ENCODE data around the gene CPA3.

DNA sequence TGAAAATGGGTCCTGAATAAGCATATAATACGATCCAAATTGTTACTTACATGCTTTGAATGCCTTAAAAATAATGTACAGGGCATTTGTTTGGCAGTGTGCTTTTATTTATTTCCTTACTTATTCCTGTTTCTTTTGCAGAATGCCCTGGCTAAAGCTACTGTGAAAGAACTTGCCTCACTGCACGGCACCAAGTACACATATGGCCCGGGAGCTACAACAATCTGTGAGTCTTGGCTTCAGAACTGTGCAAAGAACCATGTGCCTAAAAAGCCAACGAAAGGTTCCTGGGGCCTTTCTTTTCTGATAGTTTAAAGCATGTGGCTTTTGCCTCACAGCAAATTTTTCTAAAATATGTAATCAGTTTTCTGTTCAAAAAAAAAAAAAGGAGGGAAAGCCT lies 7.8 kb upstream of the CPA3 start:
- TF ChIP-seq, protein P1, sequence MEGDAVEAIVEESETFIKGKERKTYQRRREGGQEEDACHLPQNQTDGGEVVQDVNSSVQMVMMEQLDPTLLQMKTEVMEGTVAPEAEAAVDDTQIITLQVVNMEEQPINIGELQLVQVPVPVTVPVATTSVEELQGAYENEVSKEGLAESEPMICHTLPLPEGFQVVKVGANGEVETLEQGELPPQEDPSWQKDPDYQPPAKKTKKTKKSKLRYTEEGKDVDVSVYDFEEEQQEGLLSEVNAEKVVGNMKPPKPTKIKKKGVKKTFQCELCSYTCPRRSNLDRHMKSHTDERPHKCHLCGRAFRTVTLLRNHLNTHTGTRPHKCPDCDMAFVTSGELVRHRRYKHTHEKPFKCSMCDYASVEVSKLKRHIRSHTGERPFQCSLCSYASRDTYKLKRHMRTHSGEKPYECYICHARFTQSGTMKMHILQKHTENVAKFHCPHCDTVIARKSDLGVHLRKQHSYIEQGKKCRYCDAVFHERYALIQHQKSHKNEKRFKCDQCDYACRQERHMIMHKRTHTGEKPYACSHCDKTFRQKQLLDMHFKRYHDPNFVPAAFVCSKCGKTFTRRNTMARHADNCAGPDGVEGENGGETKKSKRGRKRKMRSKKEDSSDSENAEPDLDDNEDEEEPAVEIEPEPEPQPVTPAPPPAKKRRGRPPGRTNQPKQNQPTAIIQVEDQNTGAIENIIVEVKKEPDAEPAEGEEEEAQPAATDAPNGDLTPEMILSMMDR (IDR thresholded peaks at IDR 0.05), result no peak
- TF ChIP-seq POLR2AphosphoS5 (IDR thresholded peaks at IDR 0.05), result no peak
